K562 treated with DMSO at 1 percent for 4 hours (cell line): ENCODE results near the gene HYAL3. TPM values are rescaled to one million over a fixed set of nuclear protein-coding genes. Genes with fewer than 3 reads are reported as not detected.

Experiments
- total RNA-seq: library from RNA; unstranded; fragments of 300-600 nt; gene quantifications from 2 replicates; pipeline ENCODE4 v1.2.3, GENCODE V29; 2022; ENCODE audit not compliant: insufficient read depth

Gene HYAL3, protein sequence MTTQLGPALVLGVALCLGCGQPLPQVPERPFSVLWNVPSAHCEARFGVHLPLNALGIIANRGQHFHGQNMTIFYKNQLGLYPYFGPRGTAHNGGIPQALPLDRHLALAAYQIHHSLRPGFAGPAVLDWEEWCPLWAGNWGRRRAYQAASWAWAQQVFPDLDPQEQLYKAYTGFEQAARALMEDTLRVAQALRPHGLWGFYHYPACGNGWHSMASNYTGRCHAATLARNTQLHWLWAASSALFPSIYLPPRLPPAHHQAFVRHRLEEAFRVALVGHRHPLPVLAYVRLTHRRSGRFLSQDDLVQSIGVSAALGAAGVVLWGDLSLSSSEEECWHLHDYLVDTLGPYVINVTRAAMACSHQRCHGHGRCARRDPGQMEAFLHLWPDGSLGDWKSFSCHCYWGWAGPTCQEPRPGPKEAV
- 11.0 and 12.0 TPM in 2 replicates for total RNA-seq

DNA sequence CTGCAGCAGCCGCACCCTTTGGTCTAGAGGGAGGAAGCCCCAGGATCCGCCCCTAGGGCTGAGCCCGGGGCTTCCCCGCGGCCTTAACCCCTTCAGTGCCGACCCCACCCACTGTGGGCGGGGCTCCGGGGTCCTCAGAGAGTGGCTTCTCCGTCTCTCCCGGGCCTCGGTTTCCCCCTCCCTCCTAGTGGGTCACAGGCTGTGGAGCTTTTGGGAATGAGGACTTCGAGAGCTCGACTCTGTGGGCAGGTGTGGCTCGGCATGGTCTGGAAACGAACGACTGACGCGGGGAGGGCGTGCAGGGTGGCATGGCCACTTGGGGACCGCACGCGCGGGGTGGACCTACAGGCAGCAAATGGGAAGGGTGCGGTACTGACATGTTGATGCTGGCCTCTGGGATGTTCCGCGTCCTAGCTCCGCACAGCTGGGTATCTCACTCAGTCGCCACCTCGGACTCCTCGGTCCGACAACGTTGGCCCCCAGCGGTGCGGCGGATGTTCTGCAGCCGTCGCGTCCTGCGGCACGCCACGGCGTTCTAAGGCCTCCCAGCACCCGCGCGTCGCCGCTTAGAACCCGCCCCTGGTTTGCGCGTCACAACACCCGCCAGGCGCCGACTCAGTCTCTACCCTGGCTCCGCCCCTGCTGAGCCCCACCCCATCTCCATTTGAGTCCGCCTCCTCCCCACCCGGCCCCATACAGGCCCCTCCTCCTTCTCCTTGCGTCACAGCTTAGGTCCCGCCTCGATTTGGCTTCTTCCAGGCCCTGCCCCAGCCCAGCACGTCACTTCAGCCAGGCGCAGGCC, at the start of gene HYAL3, which contains the start of gene NAA80:
Gene HYAL3 (minus strand): TSS at position 570 of the 802 bp plus-strand sequence. CDS start 3,803 bp downstream, outside the sequence.
Gene NAA80 (minus strand): TSS at position 570 of the 802 bp plus-strand sequence. CDS start 1,942 bp downstream, outside the sequence.

DNA sequence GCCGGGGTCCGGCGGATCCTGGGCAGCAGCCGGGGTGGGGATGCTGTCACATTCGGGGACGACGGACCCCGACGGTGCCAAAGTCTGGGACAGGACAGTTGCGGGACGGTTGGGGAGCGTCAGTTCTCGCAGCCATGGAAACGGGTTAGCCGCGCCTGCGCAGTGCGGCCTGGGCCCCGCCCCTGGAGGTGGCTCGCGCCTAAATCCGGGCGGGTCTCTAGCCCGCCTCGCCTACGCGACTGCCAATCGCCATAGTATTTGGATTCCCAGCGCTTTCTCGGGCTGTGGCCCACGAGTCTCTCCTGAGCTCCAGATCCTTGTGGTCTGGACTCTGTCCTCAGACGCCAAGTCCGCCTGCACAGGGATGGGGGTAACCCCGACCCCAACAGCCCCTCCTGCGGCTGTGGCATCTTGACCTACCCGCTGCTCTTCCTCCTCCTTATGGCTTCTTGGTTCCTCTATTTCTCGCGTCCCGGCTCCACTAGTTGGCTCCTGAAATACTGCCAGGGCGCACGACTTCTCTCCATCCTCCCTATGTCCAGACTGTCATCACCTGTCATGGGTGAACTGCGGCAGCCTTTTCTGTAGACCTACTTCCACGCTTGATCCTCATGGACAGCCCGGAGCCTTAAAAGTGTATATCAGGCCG, 46.5 kb upstream of the HYAL3 start, which contains the start of gene ZMYND10:
Gene ZMYND10 (minus strand): TSS at position 147 of the 649 bp plus-strand sequence. CDS start 153 bp downstream, outside the sequence.

GRCh38 chr3:50340448-50341329, 41.5 kb upstream of the HYAL3 start, which contains the start of gene RASSF1:
Gene RASSF1, minus strand, starts transcription at chr3:50340836. Its CDS starts 31 bp downstream, at chr3:50340805.

DNA sequence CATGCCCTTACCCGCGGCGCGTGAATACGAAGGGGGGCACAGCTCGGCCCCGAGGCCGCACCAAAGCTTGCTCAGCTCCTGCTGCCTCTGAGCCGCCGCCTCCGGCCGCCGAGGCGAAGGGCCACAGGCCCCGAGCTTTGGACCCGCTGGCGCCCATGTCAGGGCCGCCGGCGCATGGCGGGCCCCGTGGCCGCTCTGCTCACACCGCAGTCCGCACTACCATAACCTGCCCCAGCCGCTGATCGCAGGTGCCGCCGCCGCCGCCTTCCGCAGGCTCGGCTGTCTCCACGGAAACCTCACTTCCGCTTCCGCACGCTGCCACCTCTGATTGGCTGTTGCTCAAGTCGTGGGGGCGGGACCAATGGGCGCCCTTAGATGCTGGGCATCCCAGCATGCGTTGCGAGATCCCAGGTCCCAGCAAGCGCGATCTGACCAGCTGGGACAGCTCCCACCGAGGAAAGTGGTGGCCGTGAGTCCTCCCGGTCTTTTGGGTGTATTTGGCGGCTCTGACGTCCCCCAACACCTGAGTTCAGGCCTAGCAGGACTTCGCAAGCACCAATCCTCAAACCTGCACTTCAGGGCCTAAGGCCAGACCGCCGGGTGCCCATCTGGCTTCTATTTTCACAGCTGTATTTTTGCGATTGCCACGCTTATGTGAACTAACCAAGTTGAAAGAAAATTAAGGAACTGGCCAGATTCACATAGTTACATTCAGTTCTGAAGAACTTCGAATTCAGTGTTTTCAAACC, 28.9 kb upstream of the HYAL3 start, which contains the start of gene TUSC2:
Gene TUSC2 (minus strand): TSS at position 281 of the 749 bp plus-strand sequence. CDS start 124 bp downstream, at position 157.

DNA sequence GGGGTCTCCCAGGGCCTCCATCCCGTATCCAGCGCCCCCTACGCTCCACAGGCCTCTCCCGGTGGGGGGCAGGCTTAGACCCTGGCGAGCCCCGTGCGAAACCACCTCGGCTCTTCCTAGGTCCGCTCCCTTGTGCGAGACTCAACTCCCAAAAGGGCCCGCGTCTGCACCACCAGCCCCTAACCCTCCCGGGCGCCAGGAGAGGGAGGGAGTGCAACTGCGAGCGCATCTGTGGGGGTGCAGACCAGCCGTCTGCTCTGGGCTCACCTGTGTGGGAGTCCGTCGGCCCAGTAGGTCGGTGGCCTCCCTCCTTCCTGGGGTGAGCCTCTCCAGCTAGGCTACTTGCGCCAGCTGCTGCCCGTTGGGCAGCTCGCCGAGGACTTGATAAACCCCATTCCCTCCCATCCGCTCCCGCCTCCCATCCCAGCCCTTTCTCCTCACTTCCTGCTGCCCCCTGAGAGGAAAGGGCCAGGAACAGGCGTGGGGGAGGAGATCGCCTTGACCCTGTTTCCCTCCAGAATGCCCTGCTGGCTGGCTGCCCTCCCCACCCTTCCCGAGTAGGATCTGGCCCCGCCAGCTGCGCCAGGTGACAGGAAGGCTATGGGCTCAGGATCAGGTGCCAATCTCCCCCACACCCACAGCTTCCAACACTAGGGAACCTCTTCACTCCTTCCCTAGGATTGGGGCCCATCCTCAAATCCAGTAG, 23.3 kb upstream of the HYAL3 start, which contains the start of gene HYAL2:
Gene HYAL2 (minus strand): TSS at position 360 of the 706 bp plus-strand sequence. CDS start 2,256 bp downstream, outside the sequence.

GRCh38 chr3:50303013-50303815, 4.0 kb upstream of the HYAL3 start, which contains the start of gene HYAL1:
Gene HYAL1, minus strand, starts transcription at chr3:50303574. Its CDS starts 618 bp downstream, at chr3:50302956.

DNA sequence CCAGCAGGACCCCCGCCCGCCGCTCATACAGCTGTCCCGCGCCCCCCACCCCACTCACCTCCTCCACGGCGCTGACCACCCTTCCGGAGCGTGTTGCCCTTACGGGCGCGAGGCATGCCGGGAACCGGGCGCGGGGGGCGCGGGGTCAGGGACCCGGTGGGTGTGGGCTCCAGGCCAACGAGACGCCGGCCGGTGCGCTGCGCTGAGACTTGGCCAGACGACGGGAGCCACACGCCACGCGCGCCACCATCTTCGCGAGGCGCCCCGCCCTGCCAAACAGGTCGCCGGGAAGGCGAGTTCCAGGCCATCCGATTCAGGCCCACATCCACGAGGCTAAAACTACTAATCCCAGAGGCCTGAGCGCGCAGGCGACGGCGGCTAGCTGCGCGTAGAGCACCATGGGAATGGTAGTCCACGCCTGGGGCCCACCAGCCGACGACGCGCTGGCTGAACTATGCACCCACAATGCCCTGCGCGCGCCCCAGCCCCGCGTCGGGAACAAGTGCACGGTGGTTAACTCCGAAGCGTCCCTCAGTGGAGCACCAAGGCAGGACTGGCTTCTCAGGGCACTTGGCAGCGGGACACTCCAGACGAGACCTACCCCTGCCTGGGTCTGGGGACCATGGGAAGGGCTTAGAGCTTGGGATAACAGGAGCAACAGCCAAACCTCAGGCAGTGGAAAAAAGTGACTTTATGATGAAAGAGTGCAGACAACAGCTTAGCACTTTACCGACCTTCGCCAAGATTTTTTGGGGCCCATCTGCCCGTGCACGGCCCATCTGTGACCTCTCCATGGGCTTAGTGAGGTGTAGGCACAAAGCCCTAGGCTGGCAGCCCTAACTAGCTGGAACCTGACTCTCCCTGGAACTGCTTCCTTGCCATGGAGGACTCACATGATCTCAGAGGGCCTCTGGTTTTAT, 6.8 kb downstream of the HYAL3 start, which contains the start of gene IFRD2:
Gene IFRD2 (minus strand): TSS at position 271 of the 920 bp plus-strand sequence. CDS start 155 bp downstream, at position 116.

GRCh38 chr3:50278880-50279224, 20.4 kb downstream of the HYAL3 start, which contains the start of gene LSMEM2:
Gene LSMEM2, plus strand, starts transcription at chr3:50279087. Its CDS starts 27 bp downstream, at chr3:50279114.

DNA sequence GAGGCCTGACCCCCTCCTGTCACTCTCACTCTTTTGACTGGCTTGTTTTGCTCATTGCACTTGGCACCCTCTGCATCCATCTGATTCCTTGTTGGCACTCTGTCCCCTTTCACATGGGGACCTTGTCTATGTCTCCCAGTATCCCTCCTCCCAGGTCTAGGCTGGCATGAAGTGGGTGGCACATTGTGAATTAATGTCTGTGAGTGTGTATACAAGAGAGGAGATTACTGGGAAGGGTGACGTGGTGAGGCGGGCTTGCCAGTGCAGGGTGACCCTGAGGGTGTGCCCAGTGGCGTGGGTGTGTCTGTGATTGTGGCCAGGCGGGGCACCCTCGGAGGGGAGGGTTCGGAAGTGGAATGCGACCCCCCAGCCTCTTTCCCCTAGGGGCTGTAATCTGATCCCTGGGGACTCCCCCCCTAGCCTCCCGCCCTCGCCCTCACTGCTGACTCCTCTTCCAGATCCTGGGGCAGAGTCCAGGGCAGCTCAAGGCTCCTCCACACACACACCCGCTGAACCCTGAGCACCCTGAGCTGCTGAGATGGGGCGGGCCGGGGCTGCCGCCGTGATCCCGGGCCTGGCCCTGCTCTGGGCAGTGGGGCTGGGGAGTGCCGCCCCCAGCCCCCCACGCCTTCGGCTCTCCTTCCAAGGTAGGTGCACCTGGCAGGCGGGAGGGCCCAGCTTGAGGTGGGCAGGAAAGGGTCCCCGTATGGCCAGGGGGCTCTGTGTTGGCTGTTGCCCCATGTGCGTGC, 30.3 kb downstream of the HYAL3 start, which contains the start of gene SEMA3B:
Gene SEMA3B (plus strand): TSS at position 445 of the 749 bp plus-strand sequence. CDS start 94 bp downstream, at position 539.

Other genes with a start within 250 kb of the HYAL3 start
- 38.5 and 47.1 TPM in 2 replicates for gene RBM5, start 210.5 kb downstream of the HYAL3 start, total RNA-seq
- gene SEMA3F, start 144.1 kb downstream of the HYAL3 start, total RNA-seq: 2.4 and 3.7 TPM in 2 replicates
- not detected in 2 replicates for gene GNAT1, start 107.8 kb downstream of the HYAL3 start, total RNA-seq
- not detected in 2 replicates for gene SLC38A3, start 94.1 kb downstream of the HYAL3 start, total RNA-seq
- gene GNAI2, start 63.2 kb downstream of the HYAL3 start, total RNA-seq: 85.7 and 91.4 TPM in 2 replicates
- 2.9 and 3.8 TPM in 2 replicates for gene SEMA3B, start 30.3 kb downstream of the HYAL3 start, total RNA-seq
- gene LSMEM2, start 20.3 kb downstream of the HYAL3 start, total RNA-seq: 0.47 TPM in 1 of 2 replicates, not detected in the other
- 36.1 and 41.2 TPM in 2 replicates for gene IFRD2, start 7.0 kb downstream of the HYAL3 start, total RNA-seq
- 9.2 and 10.6 TPM in 2 replicates for gene NAA80, start within 50 bp of the HYAL3 start, total RNA-seq
- 3.6 and 4.9 TPM in 2 replicates for gene HYAL1, start 4.2 kb upstream of the HYAL3 start, total RNA-seq
- 7.4 and 12.3 TPM in 2 replicates for gene HYAL2, start 23.3 kb upstream of the HYAL3 start, total RNA-seq
- gene TUSC2, start 28.8 kb upstream of the HYAL3 start, total RNA-seq: 29.7 and 46.9 TPM in 2 replicates
- gene RASSF1, start 41.4 kb upstream of the HYAL3 start, total RNA-seq: 75.6 and 80.3 TPM in 2 replicates
- gene ZMYND10, start 46.3 kb upstream of the HYAL3 start, total RNA-seq: 1.7 and 2.7 TPM in 2 replicates
- 28.9 and 35.2 TPM in 2 replicates for gene NPRL2, start 51.4 kb upstream of the HYAL3 start, total RNA-seq
- gene CYB561D2, start 51.5 kb upstream of the HYAL3 start, total RNA-seq: 9.7 and 11.7 TPM in 2 replicates
- 26.6 and 33.3 TPM in 2 replicates for gene TMEM115, start 60.1 kb upstream of the HYAL3 start, total RNA-seq
- gene CACNA2D2, start 204.2 kb upstream of the HYAL3 start, total RNA-seq: 0.35 TPM in 1 of 2 replicates, not detected in the other